GM12878 (cell line): ENCODE results near the gene ZBED4. TPM values are rescaled to one million over a fixed set of nuclear protein-coding genes. Genes with fewer than 3 reads are reported as not detected.

ENCODE experiments used
- ATAC-seq: fragments of 200-7000 bp; cut with Tn5 transposase; 3 replicates; pipeline ENCODE4 v1.9.1; 2020; ENCODE audit warnings: mild to moderate bottlenecking, moderate library complexity
- BruUV-seq: library from RNA; stranded (reverse); fragments of 400-500 nt; replicated peaks from 2 replicates; lab custom pipeline; 2021; lab: Mats Ljungman, UMichigan
- CTCF ChIA-PET: fragments of 300-600 bp; sonication (Branson Sonifier 250); formaldehyde crosslinking; extraction: SDS; loops from one replicate; lab custom pipeline; 2021; ENCODE audit warnings: inconsistent platforms; lab: Yijun Ruan, JAX
- POLR2A ChIA-PET: fragments of 350-600 bp; formaldehyde crosslinking; extraction: SDS; loops from one replicate; lab custom pipeline; 2021; ENCODE audit warnings: inconsistent platforms; lab: Charles Lee
- RAD21 ChIA-PET: fragments of 300-600 bp; sonication (Branson Sonifier 250); formaldehyde crosslinking; loops from one replicate; lab custom pipeline; 2023; ENCODE audit warnings: antibody characterized with exemption; ENCODE audit not compliant: unreplicated experiment; lab: Charles Lee
- SMC1A ChIA-PET: fragments of 300-600 bp; sonication (Branson Sonifier 250); formaldehyde crosslinking; loops from one replicate; lab custom pipeline; 2023; ENCODE audit not compliant: unreplicated experiment, uncharacterized antibody; lab: Charles Lee
- DNase-seq: peaks from one replicate; pipeline ENCODE4 v3.0.0-alpha.2; 2011; ENCODE audit warnings: low read depth, low spot score
- FAIRE-seq: peaks from 3 replicates; lab custom pipeline; 2011; peaks lifted over from hg19 to GRCh38; lab: Jason Lieb, UNC
- H2AFZ ChIP-seq: 2 replicates; pipeline ENCODE4 v1.6.0; 2011; ENCODE audit warnings: low read depth, low read length, control low read depth; ENCODE audit not compliant: control insufficient read depth
- H3K27ac ChIP-seq: 2 replicates; pipeline ENCODE4 v1.5.1; 2011; ENCODE audit warnings: control low read depth; ENCODE audit not compliant: control insufficient read depth, insufficient read depth
- H3K27me3 ChIP-seq, 2 experiments: replicated peaks in 1 of 2; 2 replicates each; pipeline versions ENCODE4 v1.6.0 to v1.6.1; 2011; ENCODE audit warnings: low read length in 1 of 2; ENCODE audit not compliant: control insufficient read depth in 2 of 2, insufficient read depth in 2 of 2
- H3K36me3 ChIP-seq, 2 experiments: 2 replicates each; pipeline ENCODE4 v1.5.1; 2011; ENCODE audit warnings: low read length in 1 of 2; ENCODE audit not compliant: control insufficient read depth in 2 of 2, insufficient read depth in 2 of 2
- H3K4me1 ChIP-seq: 2 replicates; pipeline ENCODE4 v1.6.1; 2011; ENCODE audit warnings: mild to moderate bottlenecking, low read length, moderate library complexity, mixed read lengths; ENCODE audit not compliant: control insufficient read depth, insufficient read depth
- H3K4me2 ChIP-seq: 2 replicates; pipeline ENCODE4 v1.6.0; 2011; ENCODE audit warnings: control low read depth; ENCODE audit not compliant: control insufficient read depth, insufficient read depth
- H3K4me3 ChIP-seq: fragments of 200-600 bp; sonication (generic); 2 replicates; pipeline ENCODE4 v1.5.1; 2016
- H3K79me2 ChIP-seq: 2 replicates; pipeline ENCODE4 v1.6.0; 2011; ENCODE audit warnings: low read length; ENCODE audit not compliant: control insufficient read depth, insufficient read depth
- H3K9ac ChIP-seq: 2 replicates; pipeline ENCODE4 v1.8.0; 2011; ENCODE audit warnings: low read length, control low read depth, mixed read lengths; ENCODE audit not compliant: control insufficient read depth, insufficient read depth
- H3K9me3 ChIP-seq: replicated peaks from 3 replicates; pipeline ENCODE4 v1.5.1; 2011; ENCODE audit warnings: mild to moderate bottlenecking, low read length; ENCODE audit not compliant: control insufficient read depth, insufficient read depth
- H4K20me1 ChIP-seq: 2 replicates; pipeline ENCODE4 v1.6.0; 2011; ENCODE audit not compliant: control insufficient read depth, insufficient read depth
- CBX5 ChIP-seq: sonication (generic); IDR thresholded peaks from 2 replicates; pipeline ENCODE4 v1.6.1; 2016; ENCODE audit warnings: low read depth, moderate library complexity, mild to moderate bottlenecking, inconsistent platforms
- TAF1 ChIP-seq: IDR thresholded peaks from 2 replicates; pipeline ENCODE4 v1.6.1; 2011; ENCODE audit warnings: mild to moderate bottlenecking, low read depth, low read length, borderline replicate concordance
- WGBS: methylation state at CpG from one replicate; pipeline ENCODE4 v1.1.6; 2016; ENCODE audit warnings: low lambda C conversion rate; ENCODE audit not compliant: insufficient replicate concordance, insufficient coverage; ENCODE audit errors: missing lambda C conversion rate; 5-methylcytosine and 5-hydroxymethylcytosine counted together
- in situ Hi-C: fragments of 300-500 bp; cut with MboI; formaldehyde crosslinking; loops from 9 replicates; pipeline ENCODE4 v1.14.3; 2018; ENCODE audit warnings: mixed read lengths
- intact Hi-C: fragments of 100-400 bp; cut with micrococcal nuclease; formaldehyde crosslinking; loops from one replicate; pipeline ENCODE4 v1.14.2; 2022; ENCODE audit not compliant: unreplicated experiment
- polyA plus RNA-seq, 11 experiments: library from polyadenylated mRNA; depleted of rRNA in 4 of 11; unstranded in 6 of 11; stranded (reverse) in 5 of 11; fragments of >200 nt; fragmentation: Nextera tagmentation in 4 of 11; fragmentation: Illumina TruSeq in 1 of 11; extraction: Ambion mirVana in 4 of 11; extraction: Trizol in 1 of 11; gene quantifications; 1 replicate in 1 of 11; 2 replicates in 10 of 11; pipeline versions ENCODE4 v1.2.1 to v1.2.3, GENCODE V29; 2011 to 2016; ENCODE audit warnings: inconsistent platforms in 2 of 11, missing spikeins in 2 of 11, low read depth in 1 of 11
- total RNA-seq, 4 experiments: library from RNA; depleted of rRNA in 3 of 4; stranded (reverse); fragments of >200 nt in 3 of 4; fragmentation: Illumina TruSeq in 1 of 4; extraction: Trizol in 1 of 4; gene quantifications; 2 replicates each; pipeline versions ENCODE4 v1.2.1 to v1.2.3, GENCODE V29; 2013 to 2021
- TF ChIP-seq, protein P1 (sequence below): fragments of 450-650 bp; IDR thresholded peaks from 2 replicates; pipeline ENCODE4 v1.6.1; 2017; ENCODE audit warnings: mild to moderate bottlenecking

Gene ZBED4
- total and polyA plus RNA-seq, 10 of the 15 experiments (the other 5 are each of a cell fraction or from before 2014, with no cell fraction given) = 2.3 to 21.6 (median 12.8) TPM

DNA sequence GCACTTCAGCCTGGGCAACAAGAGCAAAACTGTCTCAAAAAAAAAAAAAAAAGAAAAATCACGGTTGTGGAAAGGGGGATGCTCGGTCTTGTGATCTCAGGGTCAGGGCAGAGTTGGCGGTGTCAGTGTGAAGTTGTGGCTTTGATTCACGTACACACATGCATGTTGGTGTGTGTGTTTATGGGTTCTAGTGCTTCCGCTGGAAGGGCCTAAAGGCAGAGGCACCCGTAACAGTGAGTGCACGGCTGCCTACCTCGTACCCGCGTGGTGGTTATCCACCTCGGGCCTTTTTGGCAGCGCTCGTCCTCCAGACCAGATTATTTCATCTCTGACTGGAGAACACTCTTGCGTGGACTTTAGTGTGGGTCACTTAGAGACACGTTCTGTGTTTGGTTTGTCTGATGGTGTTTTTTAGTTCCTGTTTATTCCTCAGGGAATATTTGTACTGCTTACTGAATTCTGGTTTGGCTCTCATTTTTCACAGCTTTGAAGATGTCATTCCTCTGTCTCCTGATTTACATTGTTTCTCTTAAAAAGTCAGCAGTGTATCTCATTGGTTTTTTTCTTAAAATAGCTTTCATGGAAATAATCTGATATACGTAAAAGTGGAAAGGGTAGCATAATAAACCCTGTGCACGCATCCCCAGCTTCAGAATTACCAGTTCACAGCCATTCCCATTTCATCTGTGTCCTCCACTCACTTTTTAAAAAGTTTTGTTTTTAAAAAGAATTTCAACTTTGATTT is 15.6 kb downstream of the ZBED4 start:
- ChIA-PET CTCF (interaction anchor here (0.6 to 1.7 kb wide), 4 partner anchors 12 to 62 kb away, joined by 3 to 5 read pairs (median 4); no protein-coding TSS in a partner anchor), SMC1A (interaction anchor here (0.6 to 1.1 kb wide), 2 partner anchors 11 to 48 kb away, joined by 3 to 4 read pairs; no protein-coding TSS in a partner anchor), POLR2A (interaction anchor here (0.6 kb wide), 1 partner anchor 14 kb away, joined by 4 read pairs; no protein-coding TSS in a partner anchor), RAD21 (no interaction called here)
- Histone ChIP-seq H3K4me2 (no peak overlapping the region), H3K27me3 (no peaks in the 10 kb centered on the region), H3K36me3 (peaks cover 0 to 5% of the 10 kb centered on the region in 2 experiments; a peak in 3 of 4 replicates), H2AFZ (no peak overlapping the region), H3K4me3 (no peak overlapping the region), H3K9ac (no peak overlapping the region), H3K9me3 (peaks cover 23% of the 10 kb centered on the region; the same call in 2 of the 3 replicates), H3K4me1 (no peaks in the 10 kb centered on the region), H3K27ac (no peak overlapping the region), H3K79me2 (peaks cover 48% of the 10 kb centered on the region), H4K20me1 (no peaks in the 10 kb centered on the region)
- FAIRE-seq (no peak), DNase-seq (no peak), ATAC-seq (no peak)
- TF ChIP-seq TAF1 (no peak), CBX5 (peak; percentile 67; the same call in 1 of the 2 replicates)
- TF ChIP-seq, protein P1, sequence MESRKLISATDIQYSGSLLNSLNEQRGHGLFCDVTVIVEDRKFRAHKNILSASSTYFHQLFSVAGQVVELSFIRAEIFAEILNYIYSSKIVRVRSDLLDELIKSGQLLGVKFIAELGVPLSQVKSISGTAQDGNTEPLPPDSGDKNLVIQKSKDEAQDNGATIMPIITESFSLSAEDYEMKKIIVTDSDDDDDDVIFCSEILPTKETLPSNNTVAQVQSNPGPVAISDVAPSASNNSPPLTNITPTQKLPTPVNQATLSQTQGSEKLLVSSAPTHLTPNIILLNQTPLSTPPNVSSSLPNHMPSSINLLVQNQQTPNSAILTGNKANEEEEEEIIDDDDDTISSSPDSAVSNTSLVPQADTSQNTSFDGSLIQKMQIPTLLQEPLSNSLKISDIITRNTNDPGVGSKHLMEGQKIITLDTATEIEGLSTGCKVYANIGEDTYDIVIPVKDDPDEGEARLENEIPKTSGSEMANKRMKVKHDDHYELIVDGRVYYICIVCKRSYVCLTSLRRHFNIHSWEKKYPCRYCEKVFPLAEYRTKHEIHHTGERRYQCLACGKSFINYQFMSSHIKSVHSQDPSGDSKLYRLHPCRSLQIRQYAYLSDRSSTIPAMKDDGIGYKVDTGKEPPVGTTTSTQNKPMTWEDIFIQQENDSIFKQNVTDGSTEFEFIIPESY = 0 out of 2 replicates have a peak, but pooled peaks have one; percentile 32
- intact Hi-C loops (no loop called here), in situ Hi-C loops (no loop called here)
- BruUV-seq = no TSS peak
- WGBS = 96% methylated on average over 17 of the region's 17 CpGs
